Motor neuron (in vitro differentiated cells): ENCODE results near the gene EIF5A. TPM values are rescaled to one million over a fixed set of nuclear protein-coding genes. Genes with fewer than 3 reads are reported as not detected.

Source experiments
- total RNA-seq, 8 experiments: library from RNA; unstranded; fragments of 300-600 nt; gene quantifications; 2 replicates each; pipeline versions ENCODE4 v1.2.3 to v1.2.4, GENCODE V29; 2022

Gene EIF5A
- total RNA-seq, 8 experiments from 2014 or later, result 104 to 785 (median 231) TPM

Other genes starting within 250 kb of the EIF5A start
- gene CLEC10A, start 227.4 kb upstream of the EIF5A start, total RNA-seq, result under 1 TPM in 3 of 8 experiments, not detected in 5; 0.09 to 0.38 (median 0.36) TPM
- under 1 TPM in 3 of 8 experiments, not detected in 5; 0.11 to 0.51 (median 0.49) TPM for gene ASGR2, start 192.8 kb upstream of the EIF5A start, total RNA-seq
- gene ASGR1, start 128.3 kb upstream of the EIF5A start, total RNA-seq, result 10 to 100 TPM in 4 of 8 experiments, 1 to 10 TPM in 4; 1.4 to 26.7 (median 10.1) TPM
- gene DLG4, start 87.8 kb upstream of the EIF5A start, total RNA-seq, result 10 to 100 TPM in 7 of 8 experiments, 1 to 10 TPM in 1; 5.6 to 91.4 (median 42.6) TPM
- 100 to 1,000 TPM in 7 of 8 experiments, 10 to 100 TPM in 1; 77.7 to 513 (median 215) TPM for gene ACADVL, start 87.7 kb upstream of the EIF5A start, total RNA-seq
- gene DVL2, start 73.1 kb upstream of the EIF5A start, total RNA-seq, result 10 to 100 TPM; 31.3 to 63.1 (median 40.6) TPM
- 10 to 100 TPM; 25.2 to 63.1 (median 49.4) TPM for gene PHF23, start 68.2 kb upstream of the EIF5A start, total RNA-seq
- gene GABARAP, start 65.2 kb upstream of the EIF5A start, total RNA-seq, result 100 to 1,000 TPM; 336 to 734 (median 573) TPM
- 10 to 100 TPM; 36.5 to 94.1 (median 56.7) TPM for gene CTDNEP1, start 55.9 kb upstream of the EIF5A start, total RNA-seq
- gene ELP5, start 55.4 kb upstream of the EIF5A start, total RNA-seq, result 10 to 100 TPM; 30.5 to 62.7 (median 51.5) TPM
- gene CLDN7, start 45.1 kb upstream of the EIF5A start, total RNA-seq, result 1 to 10 TPM in 4 of 8 experiments, under 1 TPM in 4; 0.32 to 3.7 (median 0.99) TPM
- gene SLC2A4, start 25.9 kb upstream of the EIF5A start, total RNA-seq, result 1 to 10 TPM in 1 of 8 experiments, under 1 TPM in 7; 0.20 to 1.4 (median 0.38) TPM
- gene YBX2, start 13.0 kb upstream of the EIF5A start, total RNA-seq, result 1 to 10 TPM in 3 of 8 experiments, under 1 TPM in 5; 0.09 to 2.4 (median 0.51) TPM
- 10 to 100 TPM; 35.1 to 61.1 (median 52.0) TPM for gene GPS2, start 7.7 kb downstream of the EIF5A start, total RNA-seq
- 10 to 100 TPM; 11.4 to 44.6 (median 27.1) TPM for gene NEURL4, start 21.7 kb downstream of the EIF5A start, total RNA-seq
- gene ACAP1, start 28.9 kb downstream of the EIF5A start, total RNA-seq, result 10 to 100 TPM in 6 of 8 experiments, 1 to 10 TPM in 2; 4.9 to 36.4 (median 11.4) TPM
- 10 to 100 TPM in 1 of 8 experiments, 1 to 10 TPM in 7; 4.0 to 14.5 (median 6.1) TPM for gene KCTD11, start 44.5 kb downstream of the EIF5A start, total RNA-seq
- gene TMEM95, start 47.5 kb downstream of the EIF5A start, total RNA-seq, result under 1 TPM in 6 of 8 experiments, not detected in 2; 0.11 to 0.57 (median 0.32) TPM
- gene TNK1, start 73.5 kb downstream of the EIF5A start, total RNA-seq, result 1 to 10 TPM; 1.3 to 8.6 (median 2.4) TPM
- gene PLSCR3, start 86.9 kb downstream of the EIF5A start, total RNA-seq, result 10 to 100 TPM in 4 of 8 experiments, 1 to 10 TPM in 4; 3.8 to 24.8 (median 12.4) TPM
- 100 to 1,000 TPM in 7 of 8 experiments, 10 to 100 TPM in 1; 50.7 to 141 (median 111) TPM for gene TMEM256, start 96.5 kb downstream of the EIF5A start, total RNA-seq
- gene NLGN2, start 100.2 kb downstream of the EIF5A start, total RNA-seq, result 10 to 100 TPM in 7 of 8 experiments, 1 to 10 TPM in 1; 3.7 to 27.8 (median 18.1) TPM
- gene SPEM1, start 112.7 kb downstream of the EIF5A start, total RNA-seq, result under 1 TPM in 1 of 8 experiments, not detected in 7; 1.00 TPM
- under 1 TPM in 3 of 8 experiments, not detected in 5; 0.24 to 0.43 (median 0.40) TPM for gene SPEM2, start 118.0 kb downstream of the EIF5A start, total RNA-seq
- gene SPEM3, start 121.2 kb downstream of the EIF5A start, total RNA-seq, result 1 to 10 TPM in 1 of 8 experiments, under 1 TPM in 5, not detected in 2; 0.13 to 1.0 (median 0.32) TPM
- gene TMEM102, start 127.8 kb downstream of the EIF5A start, total RNA-seq, result 1 to 10 TPM in 6 of 8 experiments, under 1 TPM in 2; 0.33 to 5.4 (median 1.7) TPM
- gene FGF11, start 131.9 kb downstream of the EIF5A start, total RNA-seq, result 10 to 100 TPM in 4 of 8 experiments, 1 to 10 TPM in 2, under 1 TPM in 2; 0.61 to 17.4 (median 7.1) TPM
- gene CHRNB1, start 137.4 kb downstream of the EIF5A start, total RNA-seq, result 10 to 100 TPM in 1 of 8 experiments, 1 to 10 TPM in 7; 2.2 to 13.0 (median 8.0) TPM
- gene ZBTB4, start 172.0 kb downstream of the EIF5A start, total RNA-seq, result 10 to 100 TPM in 7 of 8 experiments, 1 to 10 TPM in 1; 9.8 to 36.2 (median 13.4) TPM
- gene SLC35G6, start 173.8 kb downstream of the EIF5A start, total RNA-seq, result 1 to 10 TPM in 4 of 8 experiments, under 1 TPM in 4; 0.49 to 1.9 (median 0.86) TPM
- gene POLR2A, start 176.7 kb downstream of the EIF5A start, total RNA-seq, result 100 to 1,000 TPM in 2 of 8 experiments, 10 to 100 TPM in 6; 26.0 to 137 (median 43.8) TPM
- 1 to 10 TPM in 3 of 8 experiments, under 1 TPM in 4, not detected in 1; 0.22 to 2.9 (median 0.93) TPM for gene TNFSF12, start 241.4 kb downstream of the EIF5A start, total RNA-seq